ENCODE data around the gene HADHA.

Gene HADHA

DNA sequence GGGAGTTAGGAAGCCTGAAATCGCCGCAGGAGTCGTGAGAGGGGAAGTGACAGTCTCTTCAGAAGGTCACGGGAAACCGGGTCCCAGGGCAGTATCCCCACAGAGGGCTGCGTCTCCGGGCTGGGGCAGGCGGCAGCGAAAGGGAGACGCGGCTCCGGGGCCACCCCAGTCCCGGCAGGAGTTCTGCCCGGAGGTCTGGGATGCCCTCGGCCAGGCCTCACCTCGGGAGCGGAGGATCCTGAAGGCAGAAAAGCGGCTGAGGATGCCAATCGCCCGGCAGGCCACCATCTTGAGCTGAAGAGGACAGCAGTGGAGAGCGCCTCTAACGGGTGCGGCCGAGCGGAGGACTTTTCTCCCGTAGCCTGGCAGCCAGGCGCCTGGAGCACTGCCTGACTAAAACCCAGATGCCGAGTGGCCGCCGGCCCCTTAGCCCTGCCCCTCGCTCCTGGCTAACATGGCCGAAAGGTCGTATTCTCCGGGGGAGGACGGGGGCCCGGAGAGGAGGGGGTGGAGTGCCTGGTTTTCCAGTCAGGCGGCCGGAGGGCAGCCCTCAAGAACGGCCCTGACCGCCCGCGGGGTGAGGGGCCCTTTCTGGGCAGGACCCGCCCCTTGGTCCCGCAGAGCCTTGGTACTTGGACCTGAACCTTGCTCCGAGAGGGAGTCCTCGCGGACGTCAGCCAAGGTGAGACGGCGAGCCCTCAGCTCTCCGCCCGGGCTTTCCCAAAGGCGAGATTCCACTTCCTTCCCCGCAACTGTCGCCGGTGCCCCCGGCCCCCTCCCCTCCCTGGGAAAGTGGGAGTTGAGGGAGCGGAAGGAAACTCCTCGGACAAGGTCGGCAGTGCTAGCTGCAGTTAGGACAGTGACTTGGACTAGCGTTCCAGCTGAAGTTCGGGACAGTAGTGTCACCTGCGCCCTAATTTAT lies at the start of gene HADHA, which contains the start of gene HADHB:
Gene HADHA, minus strand, starts transcription at position 324 of the 922 bp plus-strand sequence. Its CDS starts 36 bp downstream, at position 288.
Gene HADHB, plus strand, starts transcription at position 631 of the 922 bp plus-strand sequence. CDS start 9,316 bp downstream, outside the sequence.
- TF ChIP-seq, protein P1, sequence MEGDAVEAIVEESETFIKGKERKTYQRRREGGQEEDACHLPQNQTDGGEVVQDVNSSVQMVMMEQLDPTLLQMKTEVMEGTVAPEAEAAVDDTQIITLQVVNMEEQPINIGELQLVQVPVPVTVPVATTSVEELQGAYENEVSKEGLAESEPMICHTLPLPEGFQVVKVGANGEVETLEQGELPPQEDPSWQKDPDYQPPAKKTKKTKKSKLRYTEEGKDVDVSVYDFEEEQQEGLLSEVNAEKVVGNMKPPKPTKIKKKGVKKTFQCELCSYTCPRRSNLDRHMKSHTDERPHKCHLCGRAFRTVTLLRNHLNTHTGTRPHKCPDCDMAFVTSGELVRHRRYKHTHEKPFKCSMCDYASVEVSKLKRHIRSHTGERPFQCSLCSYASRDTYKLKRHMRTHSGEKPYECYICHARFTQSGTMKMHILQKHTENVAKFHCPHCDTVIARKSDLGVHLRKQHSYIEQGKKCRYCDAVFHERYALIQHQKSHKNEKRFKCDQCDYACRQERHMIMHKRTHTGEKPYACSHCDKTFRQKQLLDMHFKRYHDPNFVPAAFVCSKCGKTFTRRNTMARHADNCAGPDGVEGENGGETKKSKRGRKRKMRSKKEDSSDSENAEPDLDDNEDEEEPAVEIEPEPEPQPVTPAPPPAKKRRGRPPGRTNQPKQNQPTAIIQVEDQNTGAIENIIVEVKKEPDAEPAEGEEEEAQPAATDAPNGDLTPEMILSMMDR (IDR thresholded peaks at IDR 0.05): peak; percentile 39
- TF ChIP-seq ZFX (IDR thresholded peaks at IDR 0.05; ENCODE audit: borderline replicate concordance): no peak
- H3K27ac ChIP-seq: peak within 1 kb of the TSS; percentile 88

DNA sequence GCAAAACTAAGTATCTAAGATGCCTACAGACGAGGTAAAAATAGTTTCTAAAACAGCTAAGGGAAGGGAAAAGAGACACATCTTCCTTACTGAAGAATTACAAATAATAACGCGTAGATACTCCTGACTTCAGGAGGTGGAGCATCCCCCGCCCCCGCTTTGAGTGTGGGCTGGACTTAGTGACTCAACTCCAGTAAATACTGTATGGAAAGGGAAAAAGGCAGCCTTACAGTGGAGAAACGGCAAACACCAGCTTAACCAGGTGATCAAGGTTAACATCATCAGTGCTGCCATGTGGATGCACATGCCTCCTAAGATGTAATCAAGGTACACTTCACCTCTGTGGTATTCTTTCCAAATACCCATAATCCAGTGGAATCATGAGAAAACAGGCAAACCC lies 48.2 kb upstream of the HADHA start:
- H3K27ac ChIP-seq: no peak overlapping the region
- TF ChIP-seq ZFX (IDR thresholded peaks at IDR 0.05; ENCODE audit: borderline replicate concordance): no peak
- TF ChIP-seq, protein P1 (IDR thresholded peaks at IDR 0.05): no peak

DNA sequence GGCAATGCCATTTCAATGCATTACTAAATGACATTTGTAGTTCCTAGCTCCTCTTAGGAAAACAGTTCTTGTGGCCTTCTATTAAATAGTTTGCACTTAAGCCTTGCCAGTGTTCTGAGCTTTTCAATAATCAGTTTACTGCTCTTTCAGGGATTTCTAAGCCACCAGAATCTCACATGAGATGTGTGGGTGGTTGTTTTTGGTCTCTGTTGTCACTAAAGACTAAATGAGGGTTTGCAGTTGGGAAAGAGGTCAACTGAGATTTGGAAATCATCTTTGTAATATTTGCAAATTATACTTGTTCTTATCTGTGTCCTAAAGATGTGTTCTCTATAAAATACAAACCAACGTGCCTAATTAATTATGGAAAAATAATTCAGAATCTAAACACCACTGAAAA lies 45.6 kb upstream of the HADHA start:
- TF ChIP-seq, protein P1 (IDR thresholded peaks at IDR 0.05): no peak
- TF ChIP-seq ZFX (IDR thresholded peaks at IDR 0.05; ENCODE audit: borderline replicate concordance): no peak
- H3K27ac ChIP-seq: no peak overlapping the region

DNA sequence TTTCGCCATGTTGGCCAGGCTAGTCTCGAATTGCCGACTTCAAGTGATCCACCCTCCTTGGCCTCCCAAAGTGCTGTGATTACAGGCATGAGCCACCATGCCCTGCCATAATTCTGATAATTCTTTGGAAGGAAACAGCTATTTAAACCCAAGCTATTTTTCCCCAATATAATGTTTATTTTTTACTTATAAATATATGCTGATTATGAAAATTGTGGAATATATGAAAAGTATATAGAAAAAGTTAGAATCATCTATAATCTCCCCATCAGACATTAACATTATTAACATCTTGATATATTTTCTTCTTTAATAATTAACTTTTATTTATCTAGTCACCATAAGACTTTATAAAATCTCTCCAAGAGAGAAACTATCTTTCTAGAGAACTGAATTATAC lies 41.5 kb upstream of the HADHA start:
- TF ChIP-seq ZFX (IDR thresholded peaks at IDR 0.05; ENCODE audit: borderline replicate concordance): no peak
- TF ChIP-seq, protein P1 (IDR thresholded peaks at IDR 0.05): no peak

DNA sequence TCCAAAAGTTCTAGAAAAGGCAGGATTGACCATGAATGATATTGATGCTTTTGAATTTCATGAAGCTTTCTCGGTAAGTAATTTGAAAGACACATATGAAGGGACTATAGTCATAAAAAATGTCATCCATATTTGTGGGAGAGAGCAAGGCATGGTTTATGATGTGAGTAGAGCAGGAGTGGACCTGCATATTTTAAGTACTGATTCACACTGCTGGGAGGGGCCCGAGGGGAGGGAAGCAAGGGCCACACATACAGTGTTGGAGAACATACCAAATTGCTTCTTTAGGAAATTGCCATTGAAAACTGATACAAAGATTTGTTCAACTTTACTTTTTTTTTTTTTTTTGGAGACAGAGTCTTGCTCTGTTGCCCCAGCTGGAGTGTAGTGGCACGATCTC lies 39.7 kb upstream of the HADHA start:
- H3K27ac ChIP-seq: no peak overlapping the region
- TF ChIP-seq ZFX (IDR thresholded peaks at IDR 0.05; ENCODE audit: borderline replicate concordance): no peak
- TF ChIP-seq, protein P1 (IDR thresholded peaks at IDR 0.05): no peak

More for the DNA sequence above, 41.5 kb upstream of the HADHA start:
- H3K27ac ChIP-seq: no peak overlapping the region

DNA sequence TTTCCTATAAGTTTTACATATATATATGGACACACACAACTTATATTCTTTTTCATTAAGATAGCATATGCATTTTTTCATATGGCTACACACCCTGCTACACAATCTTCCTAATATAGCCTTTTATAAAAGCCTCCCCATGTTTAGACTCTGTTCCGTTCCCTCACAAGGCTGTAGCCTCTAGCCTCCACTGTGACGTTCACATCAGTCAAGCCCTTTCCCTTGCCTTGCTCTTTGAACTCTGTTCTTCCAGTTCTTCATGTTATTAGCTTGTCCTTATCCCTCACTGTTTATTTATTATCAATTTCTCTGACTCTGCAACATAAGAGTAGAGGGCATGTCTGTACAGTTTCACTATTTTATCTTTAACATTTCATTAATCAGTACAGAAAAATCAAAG lies 39.2 kb upstream of the HADHA start:
- no peak overlapping the region for H3K27ac ChIP-seq
- TF ChIP-seq ZFX (IDR thresholded peaks at IDR 0.05; ENCODE audit: borderline replicate concordance): no peak
- TF ChIP-seq, protein P1 (IDR thresholded peaks at IDR 0.05): no peak

DNA sequence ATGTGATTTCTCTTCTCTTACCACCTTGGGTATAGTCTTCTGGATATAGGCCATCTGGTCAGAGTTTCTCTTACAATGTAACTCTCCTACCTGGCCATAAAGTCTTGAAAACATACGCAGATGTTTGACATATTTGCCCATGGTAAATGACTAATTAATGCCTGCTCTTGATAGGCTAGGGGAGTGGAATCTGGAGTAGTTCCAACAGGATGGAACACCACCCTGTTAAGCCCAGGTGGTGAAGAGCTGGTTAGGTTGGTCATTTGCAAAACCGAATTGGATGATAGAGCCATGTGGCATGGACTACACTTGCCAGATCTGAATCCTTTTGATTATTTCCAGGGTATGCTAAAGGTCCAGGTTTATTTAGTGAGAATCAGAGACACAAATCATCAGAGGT lies 36.8 kb upstream of the HADHA start:
- no peak overlapping the region for H3K27ac ChIP-seq
- TF ChIP-seq ZFX (IDR thresholded peaks at IDR 0.05; ENCODE audit: borderline replicate concordance): no peak
- TF ChIP-seq, protein P1 (IDR thresholded peaks at IDR 0.05): no peak

All from 22Rv1 (cell line).